Karpas-422 (cell line): ENCODE data around the gene NCOA3. TPM values are rescaled to one million over a fixed set of nuclear protein-coding genes. Genes with fewer than 3 reads are reported as not detected.

Source experiments
- DNase-seq: peaks from one replicate; pipeline ENCODE4 v3.0.0-alpha.2; 2015
- H2AFZ ChIP-seq: fragments of 200-600 bp; sonication (generic); 2 replicates; pipeline ENCODE4 v1.6.1; 2014; ENCODE audit warnings: antibody characterized with exemption, low read length, mixed read lengths
- H3K27ac ChIP-seq: fragments of 200-600 bp; sonication (generic); 2 replicates; pipeline ENCODE4 v1.5.1; 2014; ENCODE audit warnings: mild to moderate bottlenecking, low read length, moderate library complexity
- H3K27me3 ChIP-seq: fragments of 200-600 bp; sonication (generic); 2 replicates; pipeline ENCODE4 v1.6.1; 2014; ENCODE audit warnings: low read length, mixed read lengths
- H3K36me3 ChIP-seq: fragments of 200-600 bp; sonication (generic); 2 replicates; pipeline ENCODE4 v1.6.1; 2014; ENCODE audit warnings: low read length, mixed read lengths; ENCODE audit not compliant: insufficient read depth
- H3K4me1 ChIP-seq: fragments of 200-600 bp; sonication (generic); 2 replicates; pipeline ENCODE4 v1.6.1; 2014; ENCODE audit warnings: mild to moderate bottlenecking, low read length, mixed read lengths
- H3K4me2 ChIP-seq: fragments of 200-600 bp; sonication (generic); 2 replicates; pipeline ENCODE4 v1.6.1; 2014; ENCODE audit warnings: low read length, low read depth, mild to moderate bottlenecking; ENCODE audit not compliant: poor library complexity, severe bottlenecking
- H3K4me3 ChIP-seq: fragments of 200-600 bp; sonication (generic); 2 replicates; pipeline ENCODE4 v1.5.1; 2014; ENCODE audit warnings: mild to moderate bottlenecking, antibody characterized with exemption, low read length, mixed read lengths
- H3K79me2 ChIP-seq: fragments of 200-600 bp; sonication (generic); 2 replicates; pipeline ENCODE4 v1.6.1; 2014; ENCODE audit warnings: mild to moderate bottlenecking, low read length, mixed read lengths
- H3K9ac ChIP-seq: fragments of 200-600 bp; sonication (generic); 2 replicates; pipeline ENCODE4 v1.6.0; 2014; ENCODE audit warnings: low read length
- H3K9me2 ChIP-seq: fragments of 200-600 bp; sonication (generic), shearing (Covaris generic); replicated peaks from 2 replicates; pipeline ENCODE4 v1.6.0; 2014; ENCODE audit warnings: mild to moderate bottlenecking, low read length, moderate library complexity; ENCODE audit not compliant: insufficient read depth
- H3K9me3 ChIP-seq: fragments of 300-700, 200-600 bp; sonication (generic); 2 replicates; pipeline ENCODE4 v1.6.1; 2014; ENCODE audit warnings: low read length, mixed read lengths
- H4K20me1 ChIP-seq: fragments of 200-600 bp; sonication (generic); 2 replicates; pipeline ENCODE4 v1.6.1; 2014; ENCODE audit warnings: mild to moderate bottlenecking, antibody characterized with exemption, low read length, low read depth; ENCODE audit not compliant: insufficient read depth
- total RNA-seq: library from RNA; depleted of rRNA; stranded (reverse); fragments of >200 nt; shearing (Covaris generic); gene quantifications from 2 replicates; pipeline ENCODE4 v1.2.3, GENCODE V29; 2014; ENCODE audit warnings: low replicate concordance

Gene NCOA3
- total RNA-seq, 1 experiment from 2014 or later: 90.0 TPM

DNA sequence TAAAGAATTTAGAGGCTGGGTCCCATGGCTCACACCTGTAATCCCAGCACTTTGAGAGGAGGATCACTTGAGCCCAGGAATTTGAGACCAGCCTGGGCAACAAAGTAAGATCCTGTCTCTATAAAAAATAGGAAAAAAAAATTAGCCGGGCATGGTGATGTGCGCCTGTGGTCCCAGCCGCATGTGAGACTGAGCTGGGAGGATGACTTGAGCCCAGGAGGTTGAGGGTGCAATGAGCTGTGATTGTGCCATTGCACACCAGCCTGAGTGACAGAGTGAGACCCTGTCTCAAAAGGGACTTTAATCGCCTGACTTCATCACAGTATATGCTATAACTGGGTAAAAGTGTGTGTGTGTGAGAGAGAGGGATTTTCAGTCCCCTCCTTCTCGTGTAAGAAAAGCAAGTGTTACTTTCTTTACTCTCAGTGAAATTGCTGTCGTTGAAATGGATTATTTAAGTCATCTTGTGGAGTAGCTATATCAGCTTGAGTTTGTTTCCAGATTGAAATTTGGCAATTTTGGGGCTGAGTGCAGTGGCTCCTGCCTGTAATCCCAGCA, 7.5 kb downstream of the NCOA3 start:
- Histone ChIP-seq H3K9ac (no peak overlapping the region), H3K4me2 (peak overlapping the region; percentile 6), H3K9me3 (no peaks in the 10 kb centered on the region), H3K4me1 (peaks cover 49% of the 10 kb centered on the region), H3K27me3 (no peaks in the 10 kb centered on the region), H2AFZ (no peak overlapping the region), H3K36me3 (peaks cover 11% of the 10 kb centered on the region), H3K4me3 (no peak overlapping the region), H4K20me1 (no peaks in the 10 kb centered on the region), H3K27ac (peak overlapping the region; percentile 49; the same call in 1 of the 2 replicates), H3K9me2 (no peaks in the 10 kb centered on the region), H3K79me2 (peaks cover 98% of the 10 kb centered on the region)
- DNase-seq: no peak

DNA sequence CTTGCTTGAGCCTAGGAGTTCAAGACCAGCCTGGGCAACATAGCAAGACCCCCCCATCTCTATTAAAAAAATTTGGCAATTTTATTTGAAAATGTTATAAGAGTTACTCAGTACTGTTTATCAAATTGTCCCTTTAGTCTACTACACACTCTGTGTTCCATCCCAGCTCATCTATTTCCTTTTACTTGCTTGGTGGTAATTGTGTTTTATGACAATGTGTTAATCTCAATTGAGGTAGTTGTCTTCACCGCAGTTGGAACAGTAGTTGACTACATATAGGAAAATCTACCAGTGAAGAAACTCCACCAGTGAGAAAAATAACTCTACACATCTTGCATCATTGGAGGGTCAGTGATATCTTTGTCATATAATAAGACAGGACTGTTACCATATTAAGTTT, 8.0 kb downstream of the NCOA3 start:
- H3K36me3 ChIP-seq: peaks cover 16% of the 10 kb centered on the region
- H3K9me3 ChIP-seq: no peaks in the 10 kb centered on the region
- DNase-seq: no peak
- no peaks in the 10 kb centered on the region for H3K9me2 ChIP-seq
- H3K27ac ChIP-seq: no peak overlapping the region
- H3K4me2 ChIP-seq: no peak overlapping the region
- no peak overlapping the region for H2AFZ ChIP-seq
- H4K20me1 ChIP-seq: no peaks in the 10 kb centered on the region
- H3K9ac ChIP-seq: no peak overlapping the region
- H3K4me3 ChIP-seq: no peak overlapping the region
- H3K4me1 ChIP-seq: peaks cover 44% of the 10 kb centered on the region
- no peaks in the 10 kb centered on the region for H3K27me3 ChIP-seq
- peaks cover 98% of the 10 kb centered on the region for H3K79me2 ChIP-seq

DNA sequence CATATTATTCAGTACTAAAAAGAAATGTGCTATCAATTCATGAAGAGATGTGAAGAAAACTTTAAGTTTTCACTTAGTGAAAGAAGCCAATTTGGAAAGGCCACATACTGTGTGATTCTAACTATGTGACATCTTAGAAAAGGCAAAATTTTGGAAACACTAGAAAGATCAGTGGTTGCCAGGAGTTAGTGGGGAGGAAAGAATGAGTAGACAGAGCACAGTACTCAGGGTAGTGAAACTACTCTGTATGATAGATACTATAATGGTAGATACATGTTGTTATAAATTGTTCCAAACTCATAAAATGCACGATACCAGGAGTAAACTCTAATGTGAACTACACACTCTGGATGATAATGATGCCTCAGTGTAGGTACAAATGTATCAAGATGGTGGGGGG, 14.2 kb downstream of the NCOA3 start:
- H3K27ac ChIP-seq: no peak overlapping the region
- no peaks in the 10 kb centered on the region for H3K27me3 ChIP-seq
- no peak for DNase-seq
- H3K9ac ChIP-seq: no peak overlapping the region
- no peak overlapping the region for H2AFZ ChIP-seq
- H3K9me3 ChIP-seq: peaks cover 7% of the 10 kb centered on the region
- H3K79me2 ChIP-seq: peaks cover 97% of the 10 kb centered on the region
- H4K20me1 ChIP-seq: no peaks in the 10 kb centered on the region
- H3K9me2 ChIP-seq: no peaks in the 10 kb centered on the region
- no peak overlapping the region for H3K4me2 ChIP-seq
- peaks cover 35% of the 10 kb centered on the region for H3K36me3 ChIP-seq
- H3K4me1 ChIP-seq: peaks cover 4% of the 10 kb centered on the region; the same call in 1 of the 2 replicates
- H3K4me3 ChIP-seq: no peak overlapping the region

DNA sequence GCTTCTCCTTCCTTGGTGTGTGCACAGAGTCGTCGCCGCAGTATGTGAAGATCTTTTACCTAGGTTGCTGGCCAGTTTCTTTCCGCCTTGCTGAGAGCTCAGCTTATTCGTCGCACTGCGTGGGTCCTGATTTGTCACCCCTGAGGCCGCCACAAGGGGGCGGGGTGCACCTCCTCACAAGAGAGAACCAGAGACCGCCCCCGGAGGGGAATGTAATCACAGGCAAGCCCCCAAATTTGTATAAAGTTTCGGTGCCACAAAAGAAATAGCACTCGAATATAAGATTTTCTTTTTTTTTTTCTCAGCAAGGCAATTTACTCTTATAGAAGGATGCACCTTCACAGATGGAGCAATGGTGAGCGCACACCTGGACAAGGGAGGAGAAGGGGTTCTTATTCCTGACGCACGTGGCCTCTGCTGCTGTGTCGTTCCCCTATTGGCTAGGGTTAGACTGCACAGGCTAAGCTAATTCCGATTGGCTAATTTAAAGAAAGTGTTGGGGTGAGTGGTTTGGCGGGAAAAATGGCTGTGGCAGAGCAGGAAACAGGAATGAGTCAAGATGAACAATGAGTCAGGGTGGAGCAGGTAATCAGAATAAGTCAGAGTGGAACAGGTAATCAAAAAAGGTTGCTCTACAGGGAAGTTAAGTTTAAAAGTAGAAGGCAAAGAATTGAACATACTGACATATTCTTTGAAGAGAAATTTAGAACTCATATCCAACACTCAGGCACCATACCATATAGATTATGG, 19.5 kb downstream of the NCOA3 start:
- H3K27ac ChIP-seq: no peak overlapping the region
- H3K36me3 ChIP-seq: peaks cover 40% of the 10 kb centered on the region
- H3K27me3 ChIP-seq: no peaks in the 10 kb centered on the region
- no peaks in the 10 kb centered on the region for H4K20me1 ChIP-seq
- peaks cover 27% of the 10 kb centered on the region for H3K9me3 ChIP-seq
- H2AFZ ChIP-seq: no peak overlapping the region
- peaks cover 84% of the 10 kb centered on the region for H3K79me2 ChIP-seq
- H3K9me2 ChIP-seq: no peaks in the 10 kb centered on the region
- no peak overlapping the region for H3K9ac ChIP-seq
- no peaks in the 10 kb centered on the region for H3K4me1 ChIP-seq
- DNase-seq: no peak
- H3K4me2 ChIP-seq: no peak overlapping the region
- no peak overlapping the region for H3K4me3 ChIP-seq

DNA sequence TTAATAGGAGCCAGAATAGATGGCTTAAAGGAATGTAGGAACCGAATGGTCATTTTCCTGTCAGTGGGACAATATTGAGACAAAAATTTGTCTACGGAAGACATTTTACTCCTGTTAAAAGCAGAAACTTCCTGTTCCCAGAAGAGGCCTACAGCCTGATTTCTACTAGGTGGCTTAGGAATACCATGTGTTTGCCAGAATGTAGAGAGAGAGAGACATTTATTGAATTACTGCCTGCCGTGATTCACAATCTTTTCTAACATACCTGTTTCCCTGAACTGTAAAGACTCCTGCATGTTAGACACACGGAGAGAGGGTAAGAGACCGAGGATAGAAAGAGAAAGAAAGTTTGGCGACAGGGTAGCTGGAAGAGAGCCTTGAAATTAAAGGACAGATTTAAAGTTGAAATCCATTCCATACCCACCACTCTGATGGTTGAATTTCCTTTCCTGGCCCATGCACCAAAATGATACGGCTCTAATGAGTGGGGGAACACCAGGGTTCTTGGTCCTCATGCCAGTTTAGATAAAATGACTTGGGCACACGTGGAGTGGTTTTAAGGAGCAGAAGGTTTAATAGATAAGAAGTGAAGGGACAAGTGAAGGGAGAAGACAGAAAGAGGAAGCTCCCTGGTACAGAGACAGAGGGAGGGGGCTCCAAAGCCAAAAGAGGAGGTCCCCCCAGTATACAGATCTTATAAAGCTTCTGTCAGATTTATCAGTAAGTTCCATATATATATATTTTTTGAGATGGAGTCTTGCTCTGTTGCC, 22.5 kb downstream of the NCOA3 start:
- no peak for DNase-seq
- Histone ChIP-seq H3K36me3 (peaks cover 27% of the 10 kb centered on the region), H3K4me1 (0 out of 2 replicates have a peak, but pooled peaks cover 5% of the 10 kb centered on the region), H3K79me2 (peaks cover 77% of the 10 kb centered on the region), H2AFZ (no peak overlapping the region), H3K27ac (no peak overlapping the region), H3K27me3 (no peaks in the 10 kb centered on the region), H3K9ac (no peak overlapping the region), H4K20me1 (no peaks in the 10 kb centered on the region), H3K9me2 (no peaks in the 10 kb centered on the region), H3K9me3 (peaks cover 27% of the 10 kb centered on the region), H3K4me3 (no peak overlapping the region), H3K4me2 (no peak overlapping the region)

DNA sequence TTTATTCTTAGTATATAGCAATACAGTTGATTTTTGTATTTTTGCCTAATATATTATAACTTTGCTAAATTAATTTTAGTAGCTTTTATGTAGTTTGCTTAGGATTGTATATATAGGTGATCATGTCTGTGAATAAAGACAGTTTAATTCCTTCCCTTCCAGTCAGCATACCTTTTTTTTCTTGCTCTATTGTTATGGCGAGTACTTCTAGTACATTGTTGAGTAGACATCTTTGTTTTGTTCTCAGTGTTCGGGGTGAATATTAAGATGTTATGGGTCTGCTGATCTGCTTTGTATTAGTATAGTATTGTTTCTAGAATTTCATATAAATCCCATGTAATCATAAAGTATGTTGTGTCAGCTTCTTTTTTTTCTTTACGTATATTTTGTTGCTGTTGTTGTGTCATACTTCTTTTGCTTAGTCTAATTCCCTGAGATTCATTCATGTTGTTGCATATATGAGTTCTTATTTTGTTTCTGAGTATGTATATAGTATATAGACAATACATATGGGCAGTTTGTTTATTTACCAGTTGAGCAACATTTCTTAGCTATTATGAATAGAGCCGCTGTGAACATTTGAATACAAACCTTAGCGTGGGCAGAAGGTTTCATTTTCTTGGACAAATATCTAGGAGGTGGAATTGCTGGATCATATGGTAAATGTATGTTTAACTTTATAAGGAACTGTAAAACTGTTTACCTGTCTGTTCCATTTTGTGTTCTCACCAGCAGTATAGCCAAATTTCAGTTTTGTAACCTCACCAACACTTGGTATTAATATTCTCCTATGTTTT, 25.5 kb downstream of the NCOA3 start:
- H3K9me2 ChIP-seq: no peaks in the 10 kb centered on the region
- no peak for DNase-seq
- H3K4me3 ChIP-seq: no peak overlapping the region
- H3K4me2 ChIP-seq: no peak overlapping the region
- no peak overlapping the region for H3K27ac ChIP-seq
- peaks cover 9% of the 10 kb centered on the region for H3K9me3 ChIP-seq
- peaks cover 77% of the 10 kb centered on the region for H3K79me2 ChIP-seq
- peaks cover 20% of the 10 kb centered on the region for H3K4me1 ChIP-seq
- no peaks in the 10 kb centered on the region for H4K20me1 ChIP-seq
- H3K9ac ChIP-seq: no peak overlapping the region
- no peaks in the 10 kb centered on the region for H3K27me3 ChIP-seq
- H2AFZ ChIP-seq: no peak overlapping the region
- peaks cover 3% of the 10 kb centered on the region; the same call in 1 of the 2 replicates for H3K36me3 ChIP-seq

DNA sequence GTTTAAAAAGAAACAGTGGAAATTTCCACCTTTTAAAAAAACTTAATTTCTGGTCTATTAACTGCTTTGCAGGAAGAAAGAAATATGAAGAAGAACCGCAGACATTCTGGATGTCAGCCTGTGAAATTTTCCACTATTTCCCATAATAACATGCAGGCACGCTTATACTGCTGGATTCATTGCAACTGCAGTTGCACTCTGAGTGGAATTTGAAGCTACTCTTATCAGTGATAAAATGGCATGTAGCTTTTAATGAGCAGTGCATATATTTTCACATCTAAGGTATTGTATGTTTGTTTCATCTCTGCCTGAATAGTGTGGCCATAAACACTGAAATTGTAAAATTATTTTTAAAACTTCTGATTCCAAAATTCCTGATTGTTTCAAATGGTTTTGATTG, 28.2 kb downstream of the NCOA3 start:
- no peak overlapping the region for H2AFZ ChIP-seq

More for the DNA sequence above, 28.2 kb downstream of the NCOA3 start:
- Histone ChIP-seq H3K9me3 (no peaks in the 10 kb centered on the region), H3K79me2 (peaks cover 77% of the 10 kb centered on the region), H3K36me3 (no peaks in the 10 kb centered on the region), H3K9me2 (no peaks in the 10 kb centered on the region), H4K20me1 (no peaks in the 10 kb centered on the region), H3K4me3 (no peak overlapping the region), H3K4me1 (peaks cover 20% of the 10 kb centered on the region), H3K4me2 (no peak overlapping the region), H3K27ac (0 out of 2 replicates have a peak overlapping the region, but pooled peaks have one; percentile 12), H3K9ac (no peak overlapping the region), H3K27me3 (no peaks in the 10 kb centered on the region)
- no peak for DNase-seq
